Measurements from ENCODE around the gene CROCC.
A peak's percentile ranks its signal among the peaks of the same experiment; 100 is the strongest.

Gene CROCC

GRCh38 chr1:17004466-17005364 is 83.0 kb downstream of the CROCC start:
- Mint-ChIP-seq H3K4me3 (no peak overlapping the region), H3K36me3 (ENCODE audit: low read depth) (peaks cover 5% of the 10 kb centered on the region), H3K27ac (no peak overlapping the region), H3K27me3 (ENCODE audit: low read depth) (no peaks in the 10 kb centered on the region), H3K9me3 (no peaks in the 10 kb centered on the region), H3K4me1 (ENCODE audit: low read depth) (peaks cover 2% of the 10 kb centered on the region)

DNA sequence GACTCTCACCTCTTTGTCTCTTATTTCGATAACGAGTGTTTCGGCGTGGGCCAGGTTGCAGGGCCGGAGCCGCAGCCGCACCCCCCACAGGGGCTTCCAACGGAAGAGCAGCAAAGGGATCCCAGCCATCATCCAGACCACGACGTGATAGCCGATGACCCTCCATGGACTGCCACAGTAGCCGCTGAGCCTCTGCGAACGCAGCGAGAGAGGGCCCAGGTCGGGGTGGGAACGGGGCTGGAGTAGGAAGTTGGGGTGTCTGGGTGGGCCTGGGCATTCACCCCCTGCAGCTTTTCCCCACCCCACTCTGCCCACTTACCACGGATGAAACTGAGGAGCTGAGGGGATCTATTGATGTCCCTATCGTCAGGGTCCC is 83.6 kb downstream of the CROCC start:
- Mint-ChIP-seq H3K27ac (no peak overlapping the region), H3K4me1 (ENCODE audit: low read depth) (peaks cover 6% of the 10 kb centered on the region), H3K27me3 (ENCODE audit: low read depth) (no peaks in the 10 kb centered on the region), H3K4me3 (no peak overlapping the region), H3K9me3 (no peaks in the 10 kb centered on the region), H3K36me3 (ENCODE audit: low read depth) (peaks cover 5% of the 10 kb centered on the region)

DNA sequence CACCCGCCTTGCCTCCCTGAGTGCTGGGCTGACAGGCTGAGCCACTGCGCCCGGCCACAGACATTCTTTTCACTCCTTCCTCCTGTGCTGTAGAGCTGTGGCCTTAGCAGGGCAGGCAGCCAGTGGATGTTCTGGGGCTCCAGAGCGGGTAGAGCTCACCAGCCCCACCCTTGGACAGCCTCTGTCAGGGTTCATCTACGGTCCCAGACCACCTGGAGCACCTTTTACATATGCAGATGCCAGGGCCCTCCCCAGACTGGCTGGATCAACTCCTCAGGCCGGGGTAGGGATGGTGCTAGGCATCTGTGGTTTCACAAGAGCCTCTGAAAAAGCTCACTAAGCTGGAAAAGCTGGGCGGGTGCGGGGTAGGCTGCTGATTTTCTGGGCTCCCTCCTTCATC is 85.4 kb downstream of the CROCC start:
- peaks cover 5% of the 10 kb centered on the region for H3K36me3 Mint-ChIP-seq (ENCODE audit: low read depth)
- H3K27me3 Mint-ChIP-seq (ENCODE audit: low read depth), result no peaks in the 10 kb centered on the region
- no peak overlapping the region for H3K27ac Mint-ChIP-seq
- H3K9me3 Mint-ChIP-seq, result no peaks in the 10 kb centered on the region
- H3K4me1 Mint-ChIP-seq (ENCODE audit: low read depth), result peaks cover 16% of the 10 kb centered on the region
- H3K4me3 Mint-ChIP-seq, result no peak overlapping the region

DNA sequence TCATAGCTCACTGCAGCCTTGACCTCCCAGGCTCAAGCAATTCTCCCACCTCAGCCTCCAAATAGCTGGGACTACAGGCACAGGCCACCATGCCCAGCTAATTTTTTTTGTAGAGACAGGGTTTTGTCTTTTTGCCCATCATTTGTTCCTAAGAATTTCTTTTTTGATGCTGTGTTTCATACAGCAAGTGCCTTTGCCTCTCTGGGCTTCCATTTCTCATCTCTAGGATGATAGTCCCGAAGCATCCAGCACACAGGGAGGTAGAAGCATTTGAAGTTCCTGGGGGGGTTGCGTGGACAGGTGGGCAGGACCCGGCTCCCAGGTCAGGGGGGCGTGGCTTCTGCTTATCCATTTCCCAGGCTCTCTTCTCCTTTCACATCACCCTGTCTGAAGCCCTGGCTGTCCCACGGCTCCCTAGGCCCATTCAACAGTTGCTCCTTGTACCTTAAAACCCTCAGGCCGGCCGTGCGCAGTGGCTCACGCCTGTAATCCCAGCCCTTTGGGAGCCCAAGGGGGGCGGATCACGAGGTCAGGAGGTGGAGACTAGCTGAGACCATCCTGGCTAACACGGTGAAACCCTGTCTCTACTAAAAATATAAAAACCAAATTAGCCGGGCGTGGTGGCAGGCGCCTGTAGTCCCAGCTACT is 86.6 kb downstream of the CROCC start:
- H3K36me3 Mint-ChIP-seq (ENCODE audit: low read depth), result peaks cover 5% of the 10 kb centered on the region
- H3K27me3 Mint-ChIP-seq (ENCODE audit: low read depth), result no peaks in the 10 kb centered on the region
- no peaks in the 10 kb centered on the region for H3K9me3 Mint-ChIP-seq
- H3K27ac Mint-ChIP-seq, result no peak overlapping the region
- H3K4me1 Mint-ChIP-seq (ENCODE audit: low read depth), result peaks cover 22% of the 10 kb centered on the region
- no peak overlapping the region for H3K4me3 Mint-ChIP-seq

GRCh38 chr1:17009706-17010105 is 88.0 kb downstream of the CROCC start:
- Mint-ChIP-seq H3K27me3 (ENCODE audit: low read depth) (no peaks in the 10 kb centered on the region), H3K27ac (no peak overlapping the region), H3K9me3 (no peaks in the 10 kb centered on the region), H3K36me3 (ENCODE audit: low read depth) (no peaks in the 10 kb centered on the region), H3K4me3 (no peak overlapping the region), H3K4me1 (ENCODE audit: low read depth) (peaks cover 24% of the 10 kb centered on the region)

DNA sequence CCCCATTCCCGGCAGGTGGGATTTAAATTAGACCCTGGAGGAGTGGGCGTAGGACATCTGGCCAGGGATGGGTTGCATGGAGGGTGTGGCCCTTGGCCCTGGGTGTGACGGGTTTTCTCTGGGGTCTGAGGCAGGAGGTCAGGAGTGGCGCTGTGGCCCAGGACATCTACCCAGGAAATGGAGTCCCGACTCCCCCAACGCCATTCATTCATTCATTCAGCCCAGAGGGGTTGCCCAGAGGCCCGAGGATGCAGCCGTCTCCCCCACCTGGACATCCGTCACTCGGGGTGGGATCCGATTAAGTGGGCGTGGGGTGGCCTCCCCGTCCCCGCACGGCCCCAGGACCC is 89.3 kb downstream of the CROCC start:
- H3K4me3 Mint-ChIP-seq, result peak overlapping the region; percentile 84
- no peaks in the 10 kb centered on the region for H3K36me3 Mint-ChIP-seq (ENCODE audit: low read depth)
- no peaks in the 10 kb centered on the region for H3K27me3 Mint-ChIP-seq (ENCODE audit: low read depth)
- no peaks in the 10 kb centered on the region for H3K9me3 Mint-ChIP-seq
- H3K4me1 Mint-ChIP-seq (ENCODE audit: low read depth), result peaks cover 24% of the 10 kb centered on the region
- H3K27ac Mint-ChIP-seq, result peak overlapping the region; percentile 76

GRCh38 chr1:17011439-17012307 is 89.9 kb downstream of the CROCC start, which contains the start of gene ATP13A2:
ATP13A2 (minus strand) TSS chr1:17011928; CDS start chr1:17011738, 190 bp downstream.
- H3K36me3 Mint-ChIP-seq (ENCODE audit: low read depth), result no peaks in the 10 kb centered on the region
- H3K27ac Mint-ChIP-seq, result peak within 1 kb of the TSS; percentile 76
- H3K4me3 Mint-ChIP-seq, result peak within 1 kb of the TSS; percentile 84
- H3K4me1 Mint-ChIP-seq (ENCODE audit: low read depth), result peaks cover 24% of the 10 kb centered on the region
- no peaks in the 10 kb centered on the region for H3K9me3 Mint-ChIP-seq
- H3K27me3 Mint-ChIP-seq (ENCODE audit: low read depth), result no peaks in the 10 kb centered on the region

DNA sequence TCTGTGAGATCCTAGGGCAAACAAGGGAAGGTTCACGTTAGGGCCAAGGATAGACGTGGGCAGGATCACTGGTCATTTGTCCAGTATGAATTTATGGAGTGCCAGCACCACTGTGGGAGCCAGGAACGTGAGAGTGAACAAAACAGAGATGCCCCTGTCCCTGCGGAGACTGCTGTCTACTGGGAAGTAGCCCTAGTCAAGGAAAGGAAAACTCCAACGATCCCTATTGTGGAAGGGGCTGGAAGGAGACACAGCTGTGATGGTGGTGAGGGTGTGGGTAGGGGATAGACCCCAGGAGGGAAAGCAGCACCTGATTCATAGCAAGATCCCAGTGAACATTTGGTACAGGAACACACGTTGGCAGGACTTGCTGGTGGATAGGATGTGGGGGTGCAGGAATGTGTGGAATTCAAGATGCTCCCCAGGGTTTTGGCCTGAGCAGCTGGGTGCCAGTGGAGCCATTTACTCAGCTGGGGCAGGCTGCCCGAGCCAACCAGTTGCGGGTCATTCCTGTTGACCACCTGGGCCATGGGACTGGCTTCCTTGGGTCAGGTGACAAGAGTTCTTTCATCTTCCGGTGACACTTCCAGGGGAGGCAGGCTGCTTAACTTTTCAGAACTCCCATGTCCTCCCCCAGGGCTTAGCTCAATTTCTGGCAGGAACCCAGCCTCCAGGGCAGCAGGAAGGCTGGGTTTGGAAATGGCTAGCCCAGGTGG is 91.2 kb downstream of the CROCC start:
- Mint-ChIP-seq H3K36me3 (ENCODE audit: low read depth) (no peaks in the 10 kb centered on the region), H3K27ac (no peak overlapping the region), H3K9me3 (no peaks in the 10 kb centered on the region), H3K27me3 (ENCODE audit: low read depth) (no peaks in the 10 kb centered on the region), H3K4me3 (no peak overlapping the region), H3K4me1 (ENCODE audit: low read depth) (peaks cover 24% of the 10 kb centered on the region)

DNA sequence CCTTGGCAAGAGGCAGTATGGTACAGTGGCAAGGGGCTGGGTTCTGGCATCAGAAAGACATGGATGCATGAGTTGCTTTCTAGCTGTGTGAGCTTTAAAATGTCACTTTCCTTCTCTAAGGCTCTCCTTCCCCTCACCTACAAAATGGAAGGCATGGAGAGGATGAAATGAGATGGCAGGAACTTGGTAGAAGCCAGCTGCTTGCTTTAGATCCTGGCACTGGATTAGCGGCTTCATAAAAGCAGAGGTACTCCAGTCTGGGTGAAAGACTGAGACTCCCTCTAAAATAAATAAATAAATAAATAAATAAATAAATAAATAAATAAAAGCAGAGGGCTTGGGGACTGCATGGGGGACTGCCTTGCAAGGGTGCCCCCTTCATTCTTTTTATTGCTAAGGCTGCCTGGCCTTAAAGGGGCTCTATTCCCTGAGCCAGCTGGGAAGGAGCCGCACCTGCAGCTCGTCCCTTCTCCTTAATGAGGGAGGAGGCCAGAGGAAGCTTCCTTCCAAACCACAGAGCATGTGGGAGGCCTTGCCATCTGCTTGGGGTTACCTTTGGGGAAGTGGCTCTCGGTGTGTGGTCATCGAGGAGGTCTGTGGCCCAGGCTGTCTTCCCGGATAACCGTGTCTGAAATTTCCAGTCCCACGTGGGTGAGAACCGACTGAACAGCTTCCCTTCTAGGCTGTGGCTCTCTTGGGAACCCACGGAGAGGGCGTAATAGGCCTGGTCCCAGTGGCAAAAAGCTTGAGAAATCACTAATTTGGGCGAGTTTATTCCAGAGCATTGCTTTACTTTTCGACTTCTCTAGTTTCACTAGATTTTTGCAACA is 92.0 kb downstream of the CROCC start:
- Mint-ChIP-seq H3K27me3 (ENCODE audit: low read depth) (no peaks in the 10 kb centered on the region), H3K4me3 (no peak overlapping the region), H3K9me3 (no peaks in the 10 kb centered on the region), H3K27ac (no peak overlapping the region), H3K4me1 (ENCODE audit: low read depth) (peaks cover 25% of the 10 kb centered on the region), H3K36me3 (ENCODE audit: low read depth) (peaks cover under 1% of the 10 kb centered on the region)

- no peak overlapping the region for H3K27ac Mint-ChIP-seq
- no peak overlapping the region for H3K4me3 Mint-ChIP-seq
- peaks cover 12% of the 10 kb centered on the region for H3K36me3 Mint-ChIP-seq (ENCODE audit: low read depth)
- peaks cover 31% of the 10 kb centered on the region for H3K4me1 Mint-ChIP-seq (ENCODE audit: low read depth)
- no peaks in the 10 kb centered on the region for H3K9me3 Mint-ChIP-seq
- H3K27me3 Mint-ChIP-seq (ENCODE audit: low read depth), result no peaks in the 10 kb centered on the region
These were observed 93.2 kb downstream of the CROCC start for GRCh38 chr1:17014671-17015567.

DNA sequence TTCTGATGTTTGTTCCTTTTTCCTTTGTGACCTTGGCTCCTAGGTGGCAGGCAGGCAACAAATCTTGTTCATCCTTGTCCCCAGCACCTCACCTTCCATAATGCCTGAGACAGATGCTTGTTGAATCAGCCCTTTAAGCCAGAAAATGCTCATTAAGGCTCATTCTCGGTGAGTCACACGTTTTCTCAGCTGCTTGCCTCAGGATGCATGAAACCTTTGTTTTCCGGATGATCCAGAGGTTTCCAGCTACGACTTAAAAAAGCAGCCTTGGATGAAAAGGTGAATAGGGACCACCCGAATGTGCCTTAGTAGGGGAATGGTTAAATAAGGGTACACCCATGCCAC is 94.6 kb downstream of the CROCC start:
- Mint-ChIP-seq H3K36me3 (ENCODE audit: low read depth) (peaks cover 17% of the 10 kb centered on the region), H3K9me3 (no peaks in the 10 kb centered on the region), H3K4me1 (ENCODE audit: low read depth) (peaks cover 21% of the 10 kb centered on the region), H3K4me3 (no peak overlapping the region), H3K27ac (no peak overlapping the region), H3K27me3 (ENCODE audit: low read depth) (no peaks in the 10 kb centered on the region)

- H3K36me3 Mint-ChIP-seq (ENCODE audit: low read depth), result peaks cover 25% of the 10 kb centered on the region
These were observed 95.7 kb downstream of the CROCC start for GRCh38 chr1:17017435-17017834.

DNA sequence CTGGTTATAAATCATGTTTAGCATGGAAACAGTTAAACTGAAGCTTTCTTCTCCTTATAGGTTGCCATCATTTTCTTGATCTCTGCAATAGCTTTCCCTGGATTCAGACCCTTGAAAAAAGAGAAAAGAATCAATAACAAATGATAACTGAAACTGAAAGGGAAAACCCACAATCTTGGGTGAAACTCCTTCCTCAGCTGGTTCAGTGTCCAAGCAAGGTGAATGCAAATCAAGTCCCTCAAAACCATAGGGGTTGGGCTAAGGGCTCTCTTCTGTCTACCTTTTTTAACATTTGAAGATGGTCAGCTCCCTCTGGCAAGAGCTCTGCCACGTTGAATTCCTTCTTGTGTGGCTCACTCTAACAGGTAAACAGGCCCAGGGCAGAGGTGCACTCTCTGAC is 97.1 kb downstream of the CROCC start:
- no peaks in the 10 kb centered on the region for H3K27me3 Mint-ChIP-seq (ENCODE audit: low read depth)
- H3K36me3 Mint-ChIP-seq (ENCODE audit: low read depth), result peaks cover 31% of the 10 kb centered on the region
- H3K9me3 Mint-ChIP-seq, result no peaks in the 10 kb centered on the region
- no peak overlapping the region for H3K4me3 Mint-ChIP-seq
- peaks cover 15% of the 10 kb centered on the region for H3K4me1 Mint-ChIP-seq (ENCODE audit: low read depth)
- peak overlapping the region; percentile 29 for H3K27ac Mint-ChIP-seq

More at GRCh38 chr1:17017435-17017834, 95.7 kb downstream of the CROCC start:
- H3K4me3 Mint-ChIP-seq, result no peak overlapping the region
- peaks cover 15% of the 10 kb centered on the region for H3K4me1 Mint-ChIP-seq (ENCODE audit: low read depth)
- no peak overlapping the region for H3K27ac Mint-ChIP-seq
- H3K9me3 Mint-ChIP-seq, result no peaks in the 10 kb centered on the region
- no peaks in the 10 kb centered on the region for H3K27me3 Mint-ChIP-seq (ENCODE audit: low read depth)

Data from T-helper 1 cell treated with Interleukin-12 subunit alpha and Interleukin-12 subunit beta and Interleukin-4 antibody, amounts not matched to agents 30 μg/mL and 1 μg/mL, for 36 hours (primary cell).